HepG2 (cell line): ENCODE results near the gene DCPS. TPM values are rescaled to one million over a fixed set of nuclear protein-coding genes. Genes with fewer than 3 reads are reported as not detected.
A peak's percentile ranks its signal among the peaks of the same experiment; 100 is the strongest.

ENCODE experiments used
- ZNF570 ChIP-seq: sonication (generic); formaldehyde crosslinking; IDR thresholded peaks from 2 replicates; pipeline ENCODE4 v1.4.0; 2020; ENCODE audit warnings: mild to moderate bottlenecking, missing genetic modification reagents, borderline replicate concordance
- polyA plus RNA-seq, 8 experiments: library from polyadenylated mRNA; depleted of rRNA in 3 of 8; stranded (reverse) in 7 of 8; unstranded in 1 of 8; fragments of >200 nt; fragmentation: Illumina TruSeq in 4 of 8; extraction: Trizol in 4 of 8; gene quantifications; 2 replicates each; pipeline versions ENCODE4 v1.2.1 to v1.2.3, GENCODE V29; 2011 to 2016; ENCODE audit warnings: low read depth in 4 of 8, missing spikeins in 1 of 8, mixed read lengths in 1 of 8; ENCODE audit not compliant: insufficient read depth in 1 of 8
- total RNA-seq, 5 experiments: library from RNA; depleted of rRNA; stranded (reverse); fragments of >200 nt; fragmentation: Illumina TruSeq; extraction: Trizol; gene quantifications; 2 replicates each; pipeline ENCODE4 v1.2.3, GENCODE V29; 2016; ENCODE audit warnings: low read depth in 1 of 5
- TF ChIP-seq, protein P1 (sequence below): sonication (generic); formaldehyde crosslinking; IDR thresholded peaks from 2 replicates; pipeline ENCODE4 v1.4.0; 2020; ENCODE audit warnings: mild to moderate bottlenecking, missing genetic modification reagents
- TF ChIP-seq, protein P2 (sequence below): sonication (generic); formaldehyde crosslinking; IDR thresholded peaks from 2 replicates; pipeline ENCODE4 v1.4.0; 2020; ENCODE audit warnings: missing genetic modification reagents
- TF ChIP-seq, protein P3 (sequence below): IDR thresholded peaks from 2 replicates; pipeline ENCODE4 v1.6.1; 2016
- TF ChIP-seq, protein P4 (sequence below): sonication (generic); formaldehyde crosslinking; IDR thresholded peaks from 2 replicates; pipeline ENCODE4 v1.8.1; 2023; ENCODE audit warnings: mild to moderate bottlenecking, missing genetic modification reagents
- TF ChIP-seq, protein P5 (sequence below): sonication (generic); formaldehyde crosslinking; IDR thresholded peaks from 2 replicates; pipeline ENCODE4 v1.4.0; 2020; ENCODE audit warnings: missing genetic modification reagents, borderline replicate concordance

The DCPS gene
- total and polyA plus RNA-seq, 2 of the 13 experiments (the other 11 are each of a cell fraction or from before 2014, with no cell fraction given): 21.9 to 22.5 TPM

DNA sequence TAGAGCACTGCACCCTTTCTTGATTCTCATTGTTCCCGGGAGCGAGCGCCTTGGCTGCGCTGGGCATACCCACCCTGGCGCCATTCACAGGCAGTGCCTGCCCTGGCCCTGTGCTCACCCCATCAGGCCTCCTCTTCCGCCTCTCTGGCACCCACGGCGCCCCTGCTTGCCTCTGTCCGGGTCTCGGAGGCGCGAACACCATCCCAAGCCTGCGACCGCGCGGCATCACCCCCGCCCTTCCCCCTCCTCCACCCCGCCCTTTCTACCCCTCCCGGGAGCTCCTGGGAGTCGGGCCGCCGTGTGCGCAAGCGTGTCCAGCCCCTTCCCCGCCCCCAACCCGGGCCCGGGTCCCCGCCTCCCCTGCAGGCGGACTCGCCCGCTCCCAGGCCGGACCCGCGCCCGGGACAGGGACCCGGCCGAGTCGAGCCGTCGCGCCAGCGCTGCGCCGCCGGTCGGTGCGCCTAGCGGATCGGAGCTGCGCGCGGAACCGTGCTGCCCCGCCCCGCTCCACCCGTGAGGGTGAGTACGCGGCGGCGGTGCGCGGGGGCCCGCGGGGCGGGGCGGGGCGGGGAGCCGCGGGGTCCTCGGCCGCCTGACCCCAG is 51.6 kb downstream of the DCPS start, which contains the start of gene ST3GAL4 (continued):
- TF ChIP-seq, protein P1, sequence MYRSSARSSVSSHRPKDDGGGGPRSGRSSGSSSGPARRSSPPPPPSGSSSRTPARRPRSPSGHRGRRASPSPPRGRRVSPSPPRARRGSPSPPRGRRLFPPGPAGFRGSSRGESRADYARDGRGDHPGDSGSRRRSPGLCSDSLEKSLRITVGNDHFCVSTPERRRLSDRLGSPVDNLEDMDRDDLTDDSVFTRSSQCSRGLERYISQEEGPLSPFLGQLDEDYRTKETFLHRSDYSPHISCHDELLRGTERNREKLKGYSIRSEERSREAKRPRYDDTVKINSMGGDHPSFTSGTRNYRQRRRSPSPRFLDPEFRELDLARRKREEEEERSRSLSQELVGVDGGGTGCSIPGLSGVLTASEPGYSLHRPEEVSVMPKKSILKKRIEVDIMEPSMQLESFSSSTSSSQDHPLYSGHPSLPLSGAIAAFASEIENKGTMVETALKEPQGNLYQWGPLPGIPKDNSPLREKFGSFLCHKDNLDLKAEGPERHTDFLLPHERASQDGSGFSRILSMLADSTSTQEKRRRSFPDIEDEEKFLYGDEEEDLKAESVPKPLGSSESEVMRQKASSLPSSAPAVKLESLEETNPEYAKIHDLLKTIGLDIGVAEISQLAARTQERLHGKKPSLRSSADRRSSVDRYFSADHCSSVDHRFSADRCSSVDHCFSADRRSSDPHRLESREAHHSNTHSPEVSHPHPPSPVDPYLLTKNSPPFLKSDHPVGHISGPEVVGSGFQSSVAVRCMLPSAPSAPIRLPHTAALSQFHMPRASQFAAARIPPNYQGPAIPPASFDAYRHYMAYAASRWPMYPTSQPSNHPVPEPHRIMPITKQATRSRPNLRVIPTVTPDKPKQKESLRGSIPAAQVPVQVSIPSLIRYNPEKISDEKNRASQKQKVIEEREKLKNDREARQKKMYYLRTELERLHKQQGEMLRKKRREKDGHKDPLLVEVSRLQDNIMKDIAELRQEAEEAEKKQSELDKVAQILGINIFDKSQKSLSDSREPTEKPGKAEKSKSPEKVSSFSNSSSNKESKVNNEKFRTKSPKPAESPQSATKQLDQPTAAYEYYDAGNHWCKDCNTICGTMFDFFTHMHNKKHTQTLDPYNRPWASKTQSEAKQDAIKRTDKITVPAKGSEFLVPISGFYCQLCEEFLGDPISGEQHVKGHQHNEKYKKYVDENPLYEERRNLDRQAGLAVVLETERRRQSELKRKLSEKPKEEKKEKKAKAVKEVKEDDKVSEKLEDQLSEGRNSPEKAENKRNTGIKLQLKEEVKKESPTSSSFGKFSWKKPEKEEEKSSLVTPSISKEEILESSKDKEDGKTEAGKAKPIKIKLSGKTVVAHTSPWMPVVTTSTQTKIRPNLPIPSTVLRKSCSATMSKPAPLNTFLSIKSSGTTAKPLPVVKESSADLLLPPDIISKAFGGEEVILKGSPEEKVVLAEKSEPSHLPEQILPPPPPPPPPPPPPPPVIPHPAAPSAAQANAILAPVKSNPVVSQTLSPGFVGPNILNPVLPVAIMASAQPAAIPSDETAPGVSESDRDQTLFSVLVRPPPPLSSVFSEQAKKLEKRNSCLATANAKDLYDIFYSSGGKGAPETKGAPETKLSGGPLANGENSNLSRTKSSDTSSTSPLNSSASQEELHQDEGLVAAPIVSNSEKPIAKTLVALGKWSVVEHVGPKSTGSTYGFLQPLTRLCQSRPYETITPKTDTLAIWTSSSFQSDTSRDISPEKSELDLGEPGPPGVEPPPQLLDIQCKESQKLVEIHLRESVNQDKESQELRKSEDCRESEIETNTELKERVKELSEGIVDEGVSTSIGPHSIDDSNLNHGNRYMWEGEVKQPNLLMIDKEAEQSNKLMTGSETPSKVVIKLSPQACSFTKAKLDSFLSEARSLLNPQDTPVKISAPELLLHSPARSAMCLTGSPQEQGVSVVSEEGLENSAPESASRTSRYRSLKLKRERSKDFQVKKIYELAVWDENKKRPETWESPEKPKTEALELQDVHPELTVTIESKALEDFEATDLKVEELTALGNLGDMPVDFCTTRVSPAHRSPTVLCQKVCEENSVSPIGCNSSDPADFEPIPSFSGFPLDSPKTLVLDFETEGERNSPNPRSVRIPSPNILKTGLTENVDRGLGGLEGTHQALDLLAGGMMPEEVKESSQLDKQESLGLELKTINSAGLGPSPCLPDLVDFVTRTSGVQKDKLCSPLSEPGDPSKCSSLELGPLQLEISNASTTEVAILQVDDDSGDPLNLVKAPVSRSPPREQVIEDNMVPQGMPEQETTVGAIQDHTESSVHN (CRISPR knock-in tag): no peak
- TF ChIP-seq ZNF570 (CRISPR knock-in tag): no peak
- TF ChIP-seq, protein P2, sequence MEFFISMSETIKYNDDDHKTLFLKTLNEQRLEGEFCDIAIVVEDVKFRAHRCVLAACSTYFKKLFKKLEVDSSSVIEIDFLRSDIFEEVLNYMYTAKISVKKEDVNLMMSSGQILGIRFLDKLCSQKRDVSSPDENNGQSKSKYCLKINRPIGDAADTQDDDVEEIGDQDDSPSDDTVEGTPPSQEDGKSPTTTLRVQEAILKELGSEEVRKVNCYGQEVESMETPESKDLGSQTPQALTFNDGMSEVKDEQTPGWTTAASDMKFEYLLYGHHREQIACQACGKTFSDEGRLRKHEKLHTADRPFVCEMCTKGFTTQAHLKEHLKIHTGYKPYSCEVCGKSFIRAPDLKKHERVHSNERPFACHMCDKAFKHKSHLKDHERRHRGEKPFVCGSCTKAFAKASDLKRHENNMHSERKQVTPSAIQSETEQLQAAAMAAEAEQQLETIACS (CRISPR knock-in tag): no peak
- TF ChIP-seq, protein P3, sequence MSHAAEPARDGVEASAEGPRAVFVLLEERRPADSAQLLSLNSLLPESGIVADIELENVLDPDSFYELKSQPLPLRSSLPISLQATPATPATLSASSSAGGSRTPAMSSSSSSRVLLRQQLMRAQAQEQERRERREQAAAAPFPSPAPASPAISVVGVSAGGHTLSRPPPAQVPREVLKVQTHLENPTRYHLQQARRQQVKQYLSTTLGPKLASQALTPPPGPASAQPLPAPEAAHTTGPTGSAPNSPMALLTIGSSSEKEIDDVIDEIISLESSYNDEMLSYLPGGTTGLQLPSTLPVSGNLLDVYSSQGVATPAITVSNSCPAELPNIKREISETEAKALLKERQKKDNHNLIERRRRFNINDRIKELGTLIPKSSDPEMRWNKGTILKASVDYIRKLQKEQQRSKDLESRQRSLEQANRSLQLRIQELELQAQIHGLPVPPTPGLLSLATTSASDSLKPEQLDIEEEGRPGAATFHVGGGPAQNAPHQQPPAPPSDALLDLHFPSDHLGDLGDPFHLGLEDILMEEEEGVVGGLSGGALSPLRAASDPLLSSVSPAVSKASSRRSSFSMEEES: no peak
- TF ChIP-seq, protein P4, sequence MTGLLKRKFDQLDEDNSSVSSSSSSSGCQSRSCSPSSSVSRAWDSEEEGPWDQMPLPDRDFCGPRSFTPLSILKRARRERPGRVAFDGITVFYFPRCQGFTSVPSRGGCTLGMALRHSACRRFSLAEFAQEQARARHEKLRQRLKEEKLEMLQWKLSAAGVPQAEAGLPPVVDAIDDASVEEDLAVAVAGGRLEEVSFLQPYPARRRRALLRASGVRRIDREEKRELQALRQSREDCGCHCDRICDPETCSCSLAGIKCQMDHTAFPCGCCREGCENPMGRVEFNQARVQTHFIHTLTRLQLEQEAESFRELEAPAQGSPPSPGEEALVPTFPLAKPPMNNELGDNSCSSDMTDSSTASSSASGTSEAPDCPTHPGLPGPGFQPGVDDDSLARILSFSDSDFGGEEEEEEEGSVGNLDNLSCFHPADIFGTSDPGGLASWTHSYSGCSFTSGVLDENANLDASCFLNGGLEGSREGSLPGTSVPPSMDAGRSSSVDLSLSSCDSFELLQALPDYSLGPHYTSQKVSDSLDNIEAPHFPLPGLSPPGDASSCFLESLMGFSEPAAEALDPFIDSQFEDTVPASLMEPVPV: no peak
- TF ChIP-seq, protein P5, sequence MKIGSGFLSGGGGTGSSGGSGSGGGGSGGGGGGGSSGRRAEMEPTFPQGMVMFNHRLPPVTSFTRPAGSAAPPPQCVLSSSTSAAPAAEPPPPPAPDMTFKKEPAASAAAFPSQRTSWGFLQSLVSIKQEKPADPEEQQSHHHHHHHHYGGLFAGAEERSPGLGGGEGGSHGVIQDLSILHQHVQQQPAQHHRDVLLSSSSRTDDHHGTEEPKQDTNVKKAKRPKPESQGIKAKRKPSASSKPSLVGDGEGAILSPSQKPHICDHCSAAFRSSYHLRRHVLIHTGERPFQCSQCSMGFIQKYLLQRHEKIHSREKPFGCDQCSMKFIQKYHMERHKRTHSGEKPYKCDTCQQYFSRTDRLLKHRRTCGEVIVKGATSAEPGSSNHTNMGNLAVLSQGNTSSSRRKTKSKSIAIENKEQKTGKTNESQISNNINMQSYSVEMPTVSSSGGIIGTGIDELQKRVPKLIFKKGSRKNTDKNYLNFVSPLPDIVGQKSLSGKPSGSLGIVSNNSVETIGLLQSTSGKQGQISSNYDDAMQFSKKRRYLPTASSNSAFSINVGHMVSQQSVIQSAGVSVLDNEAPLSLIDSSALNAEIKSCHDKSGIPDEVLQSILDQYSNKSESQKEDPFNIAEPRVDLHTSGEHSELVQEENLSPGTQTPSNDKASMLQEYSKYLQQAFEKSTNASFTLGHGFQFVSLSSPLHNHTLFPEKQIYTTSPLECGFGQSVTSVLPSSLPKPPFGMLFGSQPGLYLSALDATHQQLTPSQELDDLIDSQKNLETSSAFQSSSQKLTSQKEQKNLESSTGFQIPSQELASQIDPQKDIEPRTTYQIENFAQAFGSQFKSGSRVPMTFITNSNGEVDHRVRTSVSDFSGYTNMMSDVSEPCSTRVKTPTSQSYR: peak; percentile 64; the same call in 1 of the 2 replicates
